ENCODE measurements around the gene AHRR. TPM values are rescaled to one million over a fixed set of nuclear protein-coding genes. Genes with fewer than 3 reads are reported as not detected.
"Not testable (repeated sequence)": the region's sequence is repeated elsewhere in the genome, so short reads cannot be mapped to it uniquely, and the experiment has no call there.

The AHRR gene
- total RNA-seq, 1 donor = 54.6 TPM

- peaks cover 12% of the 10 kb centered on the region for H3K4me1 ChIP-seq (ENCODE audit: insufficient read depth, low read length)
- peaks cover 17% of the 10 kb centered on the region for H3K36me3 ChIP-seq (ENCODE audit: insufficient read depth, low read length)
- TF ChIP-seq CTCF (IDR thresholded peaks at IDR 0.05; ENCODE audit: extremely low read depth, low read depth, low read length) = no peak
- H4K20me1 ChIP-seq (ENCODE audit: insufficient read depth, low read length) = peaks cover 30% of the 10 kb centered on the region
- DNase-seq (ENCODE audit: insufficient read length, low spot score, missing footprints) = peak; percentile 100
- peak overlapping the region; percentile 47 for H2AFZ ChIP-seq (ENCODE audit: low read length)
- peak overlapping the region; percentile 83 for H3K4me3 ChIP-seq (ENCODE audit: insufficient read depth, low read length)
- peaks cover 28% of the 10 kb centered on the region for H3K27me3 ChIP-seq (ENCODE audit: insufficient read depth, low read length)
- H3K79me2 ChIP-seq (ENCODE audit: insufficient read depth, low read length) = peaks cover 20% of the 10 kb centered on the region
- peak overlapping the region; percentile 90 for H3K4me2 ChIP-seq (ENCODE audit: insufficient read depth, low read length)
- H3K9me3 ChIP-seq (ENCODE audit: low read depth, low read length) = no peaks in the 10 kb centered on the region
- H3K27ac ChIP-seq (ENCODE audit: low read depth, low read length) = peak overlapping the region; percentile 61
These were observed 151.4 kb downstream of the AHRR start for GRCh38 chr5:472656-473550.

GRCh38 chr5:473551-474192 lies 152.2 kb downstream of the AHRR start:
- Histone ChIP-seq H3K27me3 (ENCODE audit: insufficient read depth, low read length) (peaks cover 28% of the 10 kb centered on the region), H3K27ac (ENCODE audit: low read depth, low read length) (peak overlapping the region; percentile 28), H3K4me2 (ENCODE audit: insufficient read depth, low read length) (peak overlapping the region; percentile 85), H3K4me3 (ENCODE audit: insufficient read depth, low read length) (peak overlapping the region; percentile 78), H3K36me3 (ENCODE audit: insufficient read depth, low read length) (peaks cover 17% of the 10 kb centered on the region), H2AFZ (ENCODE audit: low read length) (no peak overlapping the region), H3K9me3 (ENCODE audit: low read depth, low read length) (no peaks in the 10 kb centered on the region), H3K4me1 (ENCODE audit: insufficient read depth, low read length) (peaks cover 12% of the 10 kb centered on the region), H3K79me2 (ENCODE audit: insufficient read depth, low read length) (peaks cover 20% of the 10 kb centered on the region), H4K20me1 (ENCODE audit: insufficient read depth, low read length) (peaks cover 30% of the 10 kb centered on the region)
- peak; percentile 95 for DNase-seq (ENCODE audit: insufficient read length, low spot score, missing footprints)
- no peak for TF ChIP-seq CTCF (IDR thresholded peaks at IDR 0.05; ENCODE audit: extremely low read depth, low read depth, low read length)

- Histone ChIP-seq H3K36me3 (ENCODE audit: insufficient read depth, low read length) (peaks cover 16% of the 10 kb centered on the region), H3K4me2 (ENCODE audit: insufficient read depth, low read length) (peak overlapping the region; percentile 85), H3K79me2 (ENCODE audit: insufficient read depth, low read length) (peaks cover 20% of the 10 kb centered on the region), H3K4me1 (ENCODE audit: insufficient read depth, low read length) (peaks cover 12% of the 10 kb centered on the region), H3K4me3 (ENCODE audit: insufficient read depth, low read length) (peak overlapping the region; percentile 78), H4K20me1 (ENCODE audit: insufficient read depth, low read length) (peaks cover 30% of the 10 kb centered on the region), H3K27me3 (ENCODE audit: insufficient read depth, low read length) (peaks cover 29% of the 10 kb centered on the region)
- not testable (repeated sequence) for DNase-seq (ENCODE audit: insufficient read length, low spot score, missing footprints); H2AFZ ChIP-seq (ENCODE audit: low read length); H3K9me3 ChIP-seq (ENCODE audit: low read depth, low read length); H3K27ac ChIP-seq (ENCODE audit: low read depth, low read length)
These were observed 152.8 kb downstream of the AHRR start for GRCh38 chr5:474232-474839.

- Histone ChIP-seq H3K27me3 (ENCODE audit: insufficient read depth, low read length) (peaks cover 31% of the 10 kb centered on the region), H3K4me3 (ENCODE audit: insufficient read depth, low read length) (peak overlapping the region; percentile 62), H4K20me1 (ENCODE audit: insufficient read depth, low read length) (peaks cover 33% of the 10 kb centered on the region), H3K4me1 (ENCODE audit: insufficient read depth, low read length) (peaks cover 12% of the 10 kb centered on the region), H3K27ac (ENCODE audit: low read depth, low read length) (no peak overlapping the region), H2AFZ (ENCODE audit: low read length) (no peak overlapping the region), H3K9me3 (ENCODE audit: low read depth, low read length) (no peaks in the 10 kb centered on the region), H3K4me2 (ENCODE audit: insufficient read depth, low read length) (peak overlapping the region; percentile 56), H3K36me3 (ENCODE audit: insufficient read depth, low read length) (peaks cover 9% of the 10 kb centered on the region), H3K79me2 (ENCODE audit: insufficient read depth, low read length) (peaks cover 20% of the 10 kb centered on the region)
- peak; percentile 96 for DNase-seq (ENCODE audit: insufficient read length, low spot score, missing footprints)
- no peak for TF ChIP-seq CTCF (IDR thresholded peaks at IDR 0.05; ENCODE audit: extremely low read depth, low read depth, low read length)
These were observed 153.5 kb downstream of the AHRR start for GRCh38 chr5:474840-475661.

Data from osteoblast (primary cell).